ENCODE data around the gene ROR1.

The ROR1 gene

GRCh38 chr1:64111787-64112186 is 338.0 kb downstream of the ROR1 start:
- no peak for TF ChIP-seq CTCF (IDR thresholded peaks at IDR 0.05)

GRCh38 chr1:64112281-64112680 is 338.5 kb downstream of the ROR1 start:
- no peak for TF ChIP-seq CTCF (IDR thresholded peaks at IDR 0.05)

DNA sequence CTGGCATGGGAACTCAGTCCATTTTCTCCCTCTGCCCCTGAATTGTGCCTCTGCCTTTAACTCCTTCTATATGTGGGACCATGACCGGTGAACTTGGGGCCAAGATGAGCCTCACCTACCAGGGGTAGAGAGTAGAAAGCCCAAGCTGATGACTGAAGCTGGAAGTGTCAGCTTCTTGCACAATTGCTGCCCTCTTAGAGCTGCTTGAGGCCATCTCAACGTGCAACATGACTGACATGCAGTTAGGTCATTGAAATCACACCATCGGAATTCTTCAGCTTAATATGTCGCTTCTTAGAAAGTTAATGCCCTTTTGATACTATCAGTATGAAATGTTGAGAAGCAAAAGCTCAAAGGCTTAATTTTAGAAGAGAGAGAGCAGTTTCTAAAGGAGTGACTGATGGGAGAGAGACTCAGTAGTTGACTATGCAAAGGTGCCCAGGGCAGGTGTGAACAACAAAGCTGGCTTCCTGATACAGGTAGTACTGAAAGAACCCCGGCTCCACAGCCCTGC is 340.3 kb downstream of the ROR1 start:
- no peak for TF ChIP-seq CTCF (IDR thresholded peaks at IDR 0.05)

DNA sequence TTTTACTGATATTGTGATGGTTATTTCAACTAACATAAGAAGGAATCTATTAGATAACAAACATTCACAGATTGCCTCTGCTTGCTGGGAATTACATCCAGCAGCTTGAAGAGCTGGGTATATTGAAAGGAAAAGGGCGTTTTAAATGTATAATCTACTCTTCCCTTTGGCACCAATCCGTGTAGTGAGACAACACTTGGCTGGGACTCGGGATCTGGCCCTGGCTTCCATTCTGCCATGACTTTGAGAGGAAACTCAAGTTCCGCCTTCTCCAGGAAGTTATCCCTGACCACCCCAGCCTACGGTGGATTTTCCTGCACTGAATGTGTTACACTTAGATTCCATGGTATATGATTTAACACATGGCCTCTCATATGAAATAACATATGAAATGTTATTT is 342.7 kb downstream of the ROR1 start:
- no peak for TF ChIP-seq CTCF (IDR thresholded peaks at IDR 0.05)

- TF ChIP-seq CTCF (IDR thresholded peaks at IDR 0.05), result no peak
Observed at GRCh38 chr1:64117492-64117891, 343.7 kb downstream of the ROR1 start.

DNA sequence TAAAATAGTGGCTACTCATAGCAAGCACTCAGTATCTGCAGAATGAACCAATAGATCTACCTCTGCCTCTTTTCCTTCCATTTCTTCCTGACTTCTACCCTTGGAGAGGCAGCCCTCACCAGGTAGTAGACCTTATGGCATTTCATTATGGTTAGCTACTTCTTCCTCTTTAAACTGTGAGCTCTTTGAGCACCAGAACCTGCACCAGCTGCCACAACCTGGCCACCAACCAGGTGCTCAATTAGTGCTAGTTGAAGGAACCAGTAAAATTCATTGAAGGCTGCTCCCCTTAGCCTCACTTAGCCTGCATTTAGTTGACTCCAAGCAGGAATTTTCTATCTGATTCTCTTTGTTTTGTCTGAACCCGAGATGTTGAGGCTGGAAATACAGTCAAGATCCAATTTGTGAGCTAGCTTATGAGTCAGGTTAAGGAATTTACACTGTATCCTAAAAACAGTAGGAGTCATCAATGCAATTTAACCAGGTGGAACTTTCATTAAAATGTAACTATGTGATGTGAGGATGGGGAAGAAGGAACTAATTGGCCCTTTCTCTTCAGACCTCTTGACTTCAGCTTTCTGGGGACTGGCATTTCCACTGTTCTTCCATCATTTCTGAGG is 348.1 kb downstream of the ROR1 start:
- TF ChIP-seq CTCF (IDR thresholded peaks at IDR 0.05), result no peak

GRCh38 chr1:64122588-64122987 is 348.8 kb downstream of the ROR1 start:
- TF ChIP-seq CTCF (IDR thresholded peaks at IDR 0.05), result no peak

Measured in LNCAP (cell line).